SK-N-SH treated with all-trans-retinoic acid at 6 μM for 48 hours (cell line): ENCODE data around the gene SH3PXD2A.
"Not testable (repeated sequence)": the region's sequence is repeated elsewhere in the genome, so short reads cannot be mapped to it uniquely, and the experiment has no call there.

Source experiments
- ATAC-seq: fragments of 200-7000 bp; cut with Tn5 transposase; 3 replicates; pipeline ENCODE4 v1.9.1; 2020; ENCODE audit warnings: mild to moderate bottlenecking, moderate library complexity
- ARNTL ChIP-seq: fragments of 450-650 bp; formaldehyde crosslinking; IDR thresholded peaks from 2 replicates; pipeline ENCODE4 v1.5.0; 2020; ENCODE audit warnings: low read depth, mild to moderate bottlenecking, moderate library complexity, borderline replicate concordance
- BACH2 ChIP-seq: fragments of 250-450 bp; sonication (Bioruptor Pico); IDR thresholded peaks from 2 replicates; pipeline ENCODE4 v1.9.0; 2021; ENCODE audit warnings: mild to moderate bottlenecking, borderline replicate concordance
- CSDC2 ChIP-seq: fragments of 250-450 bp; sonication (Bioruptor Pico); IDR thresholded peaks from 2 replicates; pipeline ENCODE4 v1.5.0; 2020; ENCODE audit warnings: mild to moderate bottlenecking, moderate library complexity
- ESRRG ChIP-seq: fragments of 250-450 bp; sonication (Bioruptor Pico); IDR thresholded peaks from 2 replicates; pipeline ENCODE4 v1.6.1; 2021; ENCODE audit warnings: mild to moderate bottlenecking
- GLIS3 ChIP-seq: fragments of 250-450 bp; sonication (Bioruptor Pico); IDR thresholded peaks from 2 replicates; pipeline ENCODE4 v1.5.0; 2020; ENCODE audit warnings: mild to moderate bottlenecking, moderate library complexity
- ISL1 ChIP-seq: fragments of 250-450 bp; sonication (Bioruptor Pico); IDR thresholded peaks from 2 replicates; pipeline ENCODE4 v2.1.2; 2022; ENCODE audit warnings: mild to moderate bottlenecking, moderate library complexity
- RARB ChIP-seq: fragments of 250-450 bp; sonication (Bioruptor Pico); IDR thresholded peaks from 2 replicates; pipeline ENCODE4 v1.8.0; 2021; ENCODE audit warnings: mild to moderate bottlenecking, moderate library complexity
- SNAI2 ChIP-seq: fragments of 250-450 bp; sonication (Bioruptor Pico); IDR thresholded peaks from 2 replicates; pipeline ENCODE4 v1.5.0; 2020; ENCODE audit warnings: mild to moderate bottlenecking, moderate library complexity
- TCF4 ChIP-seq: fragments of 250-450 bp; sonication (Bioruptor Pico); IDR thresholded peaks from 2 replicates; pipeline ENCODE4 v1.8.0; 2021; ENCODE audit warnings: mild to moderate bottlenecking, moderate library complexity, borderline replicate concordance
- TOX ChIP-seq: fragments of 250-450 bp; sonication (Bioruptor Pico); IDR thresholded peaks from 2 replicates; pipeline ENCODE4 v1.8.0; 2021; ENCODE audit warnings: mild to moderate bottlenecking, moderate library complexity, borderline replicate concordance
- ZC3H10 ChIP-seq: fragments of 250-450 bp; sonication (Bioruptor Pico); IDR thresholded peaks from 2 replicates; pipeline ENCODE4 v1.5.1; 2021; ENCODE audit warnings: mild to moderate bottlenecking, moderate library complexity
- ZFP3 ChIP-seq: fragments of 250-450 bp; sonication (Bioruptor Pico); IDR thresholded peaks from 2 replicates; pipeline ENCODE4 v1.5.0; 2020; ENCODE audit warnings: mild to moderate bottlenecking, moderate library complexity
- ZFP30 ChIP-seq: fragments of 450-650 bp; formaldehyde crosslinking; IDR thresholded peaks from 2 replicates; pipeline ENCODE4 v1.5.0; 2022; ENCODE audit warnings: mild to moderate bottlenecking, moderate library complexity
- ZNF565 ChIP-seq: fragments of 450-650 bp; formaldehyde crosslinking; conservative IDR thresholded peaks from 2 replicates; pipeline ENCODE4 v1.5.0; 2020; ENCODE audit warnings: low read depth, mild to moderate bottlenecking, moderate library complexity
- ZNF8 ChIP-seq: fragments of 450-650 bp; formaldehyde crosslinking; IDR thresholded peaks from 2 replicates; pipeline ENCODE4 v1.5.0; 2020; ENCODE audit warnings: mild to moderate bottlenecking, moderate library complexity
- TF ChIP-seq, protein P1 (sequence below): fragments of 250-450 bp; sonication (Bioruptor Pico); IDR thresholded peaks from 2 replicates; pipeline ENCODE4 v1.5.1; 2021; ENCODE audit warnings: mild to moderate bottlenecking, moderate library complexity
- TF ChIP-seq, protein P2 (sequence below): fragments of 250-450 bp; sonication (Bioruptor Pico); IDR thresholded peaks from 2 replicates; pipeline ENCODE4 v1.5.0; 2020; ENCODE audit warnings: mild to moderate bottlenecking, moderate library complexity
- TF ChIP-seq, protein P3 (sequence below): fragments of 250-450 bp; sonication (Bioruptor Pico); IDR thresholded peaks from 2 replicates; pipeline ENCODE4 v1.8.0; 2021; ENCODE audit warnings: low read depth, mild to moderate bottlenecking, moderate library complexity, borderline replicate concordance

Gene SH3PXD2A

DNA sequence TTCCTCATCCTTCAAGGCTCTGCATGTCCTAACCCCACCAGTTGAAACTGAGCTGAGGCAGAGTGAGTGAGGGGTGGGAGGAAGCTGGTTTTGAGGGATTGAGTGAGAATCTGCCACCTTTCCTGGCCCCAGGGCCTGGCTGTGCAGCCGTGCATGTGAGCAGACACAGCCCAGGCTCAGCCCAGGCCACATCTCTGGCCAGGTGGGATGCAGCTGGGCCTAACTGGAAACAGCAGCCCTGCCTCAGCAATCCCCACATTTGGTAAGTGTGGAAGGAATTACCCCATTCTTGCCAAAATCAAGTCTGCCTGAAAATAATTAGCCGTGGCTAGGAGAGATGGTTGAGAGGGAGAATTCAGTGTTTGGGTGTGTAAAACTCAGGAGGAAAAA lies 245.3 kb downstream of the SH3PXD2A start:
- ATAC-seq = peak; percentile 13; the same call in 1 of the 3 replicates
- TF ChIP-seq, protein P1, sequence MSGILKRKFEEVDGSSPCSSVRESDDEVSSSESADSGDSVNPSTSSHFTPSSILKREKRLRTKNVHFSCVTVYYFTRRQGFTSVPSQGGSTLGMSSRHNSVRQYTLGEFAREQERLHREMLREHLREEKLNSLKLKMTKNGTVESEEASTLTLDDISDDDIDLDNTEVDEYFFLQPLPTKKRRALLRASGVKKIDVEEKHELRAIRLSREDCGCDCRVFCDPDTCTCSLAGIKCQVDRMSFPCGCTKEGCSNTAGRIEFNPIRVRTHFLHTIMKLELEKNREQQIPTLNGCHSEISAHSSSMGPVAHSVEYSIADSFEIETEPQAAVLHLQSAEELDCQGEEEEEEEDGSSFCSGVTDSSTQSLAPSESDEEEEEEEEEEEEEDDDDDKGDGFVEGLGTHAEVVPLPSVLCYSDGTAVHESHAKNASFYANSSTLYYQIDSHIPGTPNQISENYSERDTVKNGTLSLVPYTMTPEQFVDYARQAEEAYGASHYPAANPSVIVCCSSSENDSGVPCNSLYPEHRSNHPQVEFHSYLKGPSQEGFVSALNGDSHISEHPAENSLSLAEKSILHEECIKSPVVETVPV (CRISPR knock-in tag) = no peak
- TF ChIP-seq SNAI2 (CRISPR knock-in tag) (no peak), TCF4 (CRISPR knock-in tag) (0 out of 2 replicates have a peak, but pooled peaks have one; percentile 37)

DNA sequence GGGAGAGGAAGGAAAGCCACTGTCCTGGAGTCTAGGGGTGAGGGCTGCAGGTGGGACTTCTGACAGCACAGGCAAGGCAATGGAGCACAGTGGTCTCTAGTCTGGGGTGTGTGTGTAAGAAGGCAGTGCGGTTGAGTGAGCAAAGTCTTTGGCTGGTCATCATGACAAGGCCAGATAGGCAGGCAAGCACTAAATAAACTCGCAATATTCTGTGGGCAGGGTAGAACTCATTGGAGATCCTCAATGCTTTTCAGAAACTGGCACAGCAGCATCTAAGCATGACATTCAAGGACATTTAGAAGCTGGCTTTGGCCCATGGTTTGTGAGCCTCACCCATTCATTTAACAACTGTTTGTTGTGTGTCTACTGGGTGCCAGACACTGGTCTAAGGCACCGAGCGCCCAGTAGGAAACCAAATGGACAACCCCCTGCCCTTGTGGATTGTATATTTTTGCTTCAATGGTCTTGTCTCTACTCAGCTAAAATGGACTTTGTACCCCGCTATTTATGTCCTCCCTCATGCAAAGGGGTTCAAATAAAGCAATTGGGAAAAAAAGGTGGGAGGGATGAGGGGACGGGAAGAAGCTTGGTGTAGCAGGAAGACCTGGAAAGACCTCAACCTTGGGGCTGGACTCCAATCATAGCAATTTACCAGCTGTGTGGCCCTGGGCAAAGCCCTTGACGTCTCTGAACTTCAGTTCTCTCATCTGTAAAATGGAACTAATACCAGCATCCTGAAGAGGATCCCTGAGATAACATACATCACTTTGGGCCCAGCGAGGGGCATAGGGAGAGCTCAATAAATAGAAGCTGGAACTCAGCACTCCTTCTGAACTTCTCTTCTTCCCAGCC lies 245.9 kb downstream of the SH3PXD2A start:
- no peak for ATAC-seq
- TF ChIP-seq ESRRG (CRISPR knock-in tag) (no peak), SNAI2 (CRISPR knock-in tag) (no peak), ISL1 (CRISPR knock-in tag) (no peak), CSDC2 (CRISPR knock-in tag) (no peak), GLIS3 (CRISPR knock-in tag) (no peak), ARNTL (CRISPR knock-in tag) (no peak), RARB (CRISPR knock-in tag) (no peak), ZFP30 (CRISPR knock-in tag) (no peak), TCF4 (CRISPR knock-in tag) (no peak), ZNF8 (no peak), ZC3H10 (CRISPR knock-in tag) (no peak), ZFP3 (CRISPR knock-in tag) (no peak)
- TF ChIP-seq, protein P2, sequence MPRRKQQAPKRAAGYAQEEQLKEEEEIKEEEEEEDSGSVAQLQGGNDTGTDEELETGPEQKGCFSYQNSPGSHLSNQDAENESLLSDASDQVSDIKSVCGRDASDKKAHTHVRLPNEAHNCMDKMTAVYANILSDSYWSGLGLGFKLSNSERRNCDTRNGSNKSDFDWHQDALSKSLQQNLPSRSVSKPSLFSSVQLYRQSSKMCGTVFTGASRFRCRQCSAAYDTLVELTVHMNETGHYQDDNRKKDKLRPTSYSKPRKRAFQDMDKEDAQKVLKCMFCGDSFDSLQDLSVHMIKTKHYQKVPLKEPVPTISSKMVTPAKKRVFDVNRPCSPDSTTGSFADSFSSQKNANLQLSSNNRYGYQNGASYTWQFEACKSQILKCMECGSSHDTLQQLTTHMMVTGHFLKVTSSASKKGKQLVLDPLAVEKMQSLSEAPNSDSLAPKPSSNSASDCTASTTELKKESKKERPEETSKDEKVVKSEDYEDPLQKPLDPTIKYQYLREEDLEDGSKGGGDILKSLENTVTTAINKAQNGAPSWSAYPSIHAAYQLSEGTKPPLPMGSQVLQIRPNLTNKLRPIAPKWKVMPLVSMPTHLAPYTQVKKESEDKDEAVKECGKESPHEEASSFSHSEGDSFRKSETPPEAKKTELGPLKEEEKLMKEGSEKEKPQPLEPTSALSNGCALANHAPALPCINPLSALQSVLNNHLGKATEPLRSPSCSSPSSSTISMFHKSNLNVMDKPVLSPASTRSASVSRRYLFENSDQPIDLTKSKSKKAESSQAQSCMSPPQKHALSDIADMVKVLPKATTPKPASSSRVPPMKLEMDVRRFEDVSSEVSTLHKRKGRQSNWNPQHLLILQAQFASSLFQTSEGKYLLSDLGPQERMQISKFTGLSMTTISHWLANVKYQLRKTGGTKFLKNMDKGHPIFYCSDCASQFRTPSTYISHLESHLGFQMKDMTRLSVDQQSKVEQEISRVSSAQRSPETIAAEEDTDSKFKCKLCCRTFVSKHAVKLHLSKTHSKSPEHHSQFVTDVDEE (CRISPR knock-in tag) = no peak
- TF ChIP-seq, protein P3, sequence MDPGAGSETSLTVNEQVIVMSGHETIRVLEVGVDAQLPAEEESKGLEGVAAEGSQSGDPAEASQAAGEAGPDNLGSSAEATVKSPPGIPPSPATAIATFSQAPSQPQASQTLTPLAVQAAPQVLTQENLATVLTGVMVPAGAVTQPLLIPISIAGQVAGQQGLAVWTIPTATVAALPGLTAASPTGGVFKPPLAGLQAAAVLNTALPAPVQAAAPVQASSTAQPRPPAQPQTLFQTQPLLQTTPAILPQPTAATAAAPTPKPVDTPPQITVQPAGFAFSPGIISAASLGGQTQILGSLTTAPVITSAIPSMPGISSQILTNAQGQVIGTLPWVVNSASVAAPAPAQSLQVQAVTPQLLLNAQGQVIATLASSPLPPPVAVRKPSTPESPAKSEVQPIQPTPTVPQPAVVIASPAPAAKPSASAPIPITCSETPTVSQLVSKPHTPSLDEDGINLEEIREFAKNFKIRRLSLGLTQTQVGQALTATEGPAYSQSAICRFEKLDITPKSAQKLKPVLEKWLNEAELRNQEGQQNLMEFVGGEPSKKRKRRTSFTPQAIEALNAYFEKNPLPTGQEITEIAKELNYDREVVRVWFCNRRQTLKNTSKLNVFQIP = no peak
- TF ChIP-seq, protein P1 (CRISPR knock-in tag) = no peak

DNA sequence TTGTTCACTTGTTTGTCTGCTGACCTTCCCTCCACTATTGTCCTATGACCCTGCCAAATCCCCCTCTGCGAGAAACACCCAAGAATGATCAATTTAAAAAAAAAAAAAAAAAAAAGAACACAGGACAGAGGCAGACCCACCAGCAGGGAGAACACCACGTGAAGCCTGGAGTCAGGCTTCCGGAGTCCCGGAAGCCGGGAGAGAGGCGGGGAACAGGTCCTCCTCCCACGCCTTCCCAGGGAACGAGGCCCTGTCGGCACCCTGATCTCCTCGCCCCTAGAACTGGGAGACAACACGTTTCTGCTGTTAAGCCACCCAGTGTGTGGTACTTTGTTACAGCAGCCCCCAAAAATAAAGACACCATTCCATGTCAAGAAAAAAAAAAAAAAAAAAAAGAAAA lies 247.3 kb downstream of the SH3PXD2A start:
- ATAC-seq = not testable (repeated sequence)

DNA sequence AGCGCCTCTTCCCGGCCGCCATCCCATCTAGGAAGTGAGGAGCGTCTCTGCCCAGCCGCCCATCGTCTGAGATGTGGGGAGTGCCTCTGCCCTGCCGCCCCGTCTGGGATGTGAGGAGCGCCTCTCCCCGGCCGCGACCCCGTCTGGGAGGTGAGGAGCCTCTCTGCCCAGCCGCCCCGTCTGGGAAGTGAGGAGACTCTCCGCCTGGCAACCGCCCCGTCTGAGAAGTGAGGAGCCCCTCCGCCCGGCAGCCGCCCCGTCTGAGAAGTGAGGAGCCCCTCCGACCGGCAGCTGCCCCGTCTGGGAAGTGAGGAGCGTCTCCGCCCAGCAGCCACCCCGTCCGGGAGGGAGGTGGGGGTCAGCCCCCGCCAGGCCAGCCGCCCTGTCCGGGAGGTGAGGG lies 248.3 kb downstream of the SH3PXD2A start:
- ATAC-seq = not testable (repeated sequence)

DNA sequence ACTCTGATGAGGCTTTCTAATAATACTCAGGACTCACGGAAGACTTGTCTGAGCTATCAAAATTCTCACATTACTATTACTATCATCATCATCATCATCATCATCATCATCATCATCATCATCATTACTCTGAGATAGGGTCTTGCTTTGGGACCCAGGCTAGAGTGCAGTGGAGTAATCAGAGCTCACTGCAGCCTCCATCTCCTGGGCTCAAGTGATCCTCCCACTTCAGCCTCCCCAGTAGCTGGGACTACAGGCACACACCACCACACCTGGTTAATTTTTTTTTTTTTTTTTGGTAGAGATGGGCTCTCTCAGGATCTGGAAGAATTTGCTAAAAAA lies 249.3 kb downstream of the SH3PXD2A start:
- not testable (repeated sequence) for ATAC-seq

DNA sequence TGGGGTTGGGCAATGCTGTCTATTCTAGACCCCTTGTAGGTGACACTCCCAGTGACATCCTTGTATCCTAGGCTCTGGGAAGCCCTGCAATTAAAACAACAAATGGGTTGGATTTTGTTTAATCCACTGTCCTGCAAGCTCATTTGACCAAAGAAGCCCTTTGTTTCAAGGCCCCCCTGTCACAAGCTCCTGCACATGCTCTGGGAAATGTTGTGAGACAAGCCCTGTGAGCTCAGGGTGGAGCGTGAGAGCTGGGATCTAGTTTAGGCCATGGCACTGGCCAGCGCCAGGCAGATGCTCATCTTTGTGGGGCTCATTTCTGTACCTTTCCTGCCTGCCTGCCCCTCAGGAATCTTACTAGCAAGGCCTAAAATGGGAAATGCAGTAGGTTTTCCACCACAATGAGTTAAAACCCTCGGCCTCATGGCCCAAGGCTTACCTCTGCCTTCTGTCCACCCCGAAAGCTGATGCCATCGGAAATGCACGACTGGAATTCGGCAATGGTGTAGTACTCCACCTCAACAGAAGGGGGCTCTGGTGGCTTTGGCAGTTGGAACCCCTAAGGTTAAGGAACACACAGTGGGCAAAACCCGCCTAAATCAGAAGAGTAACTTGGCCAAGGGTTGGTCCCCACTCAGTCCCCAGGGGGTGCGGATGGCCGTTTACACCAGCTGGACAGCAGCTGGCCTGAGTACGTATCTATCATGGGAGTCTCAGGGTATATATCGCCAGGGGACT lies 249.8 kb downstream of the SH3PXD2A start:
- ATAC-seq = peak; percentile 56
- TF ChIP-seq ZFP3 (CRISPR knock-in tag) = no peak
- TF ChIP-seq, protein P2 (CRISPR knock-in tag) = no peak
- no peak for TF ChIP-seq ISL1 (CRISPR knock-in tag)
- TF ChIP-seq ZC3H10 (CRISPR knock-in tag) = no peak
- TF ChIP-seq, protein P3 = no peak
- no peak for TF ChIP-seq TOX (CRISPR knock-in tag)
- TF ChIP-seq BACH2 (CRISPR knock-in tag) = no peak
- no peak for TF ChIP-seq RARB (CRISPR knock-in tag)
- TF ChIP-seq ZNF565 = no peak
- TF ChIP-seq GLIS3 (CRISPR knock-in tag) = no peak
- no peak for TF ChIP-seq TCF4 (CRISPR knock-in tag)
- TF ChIP-seq ZNF8 = no peak
